GM15510 (cell line): Measurements from ENCODE around the gene DNAJB5.

Experiments used
- POLR2A ChIP-seq: IDR thresholded peaks from 3 replicates; pipeline ENCODE4 v1.6.1; 2011; ENCODE audit warnings: borderline replicate concordance; ENCODE audit not compliant: insufficient read length; ENCODE audit errors: extremely low read depth

Gene DNAJB5

DNA sequence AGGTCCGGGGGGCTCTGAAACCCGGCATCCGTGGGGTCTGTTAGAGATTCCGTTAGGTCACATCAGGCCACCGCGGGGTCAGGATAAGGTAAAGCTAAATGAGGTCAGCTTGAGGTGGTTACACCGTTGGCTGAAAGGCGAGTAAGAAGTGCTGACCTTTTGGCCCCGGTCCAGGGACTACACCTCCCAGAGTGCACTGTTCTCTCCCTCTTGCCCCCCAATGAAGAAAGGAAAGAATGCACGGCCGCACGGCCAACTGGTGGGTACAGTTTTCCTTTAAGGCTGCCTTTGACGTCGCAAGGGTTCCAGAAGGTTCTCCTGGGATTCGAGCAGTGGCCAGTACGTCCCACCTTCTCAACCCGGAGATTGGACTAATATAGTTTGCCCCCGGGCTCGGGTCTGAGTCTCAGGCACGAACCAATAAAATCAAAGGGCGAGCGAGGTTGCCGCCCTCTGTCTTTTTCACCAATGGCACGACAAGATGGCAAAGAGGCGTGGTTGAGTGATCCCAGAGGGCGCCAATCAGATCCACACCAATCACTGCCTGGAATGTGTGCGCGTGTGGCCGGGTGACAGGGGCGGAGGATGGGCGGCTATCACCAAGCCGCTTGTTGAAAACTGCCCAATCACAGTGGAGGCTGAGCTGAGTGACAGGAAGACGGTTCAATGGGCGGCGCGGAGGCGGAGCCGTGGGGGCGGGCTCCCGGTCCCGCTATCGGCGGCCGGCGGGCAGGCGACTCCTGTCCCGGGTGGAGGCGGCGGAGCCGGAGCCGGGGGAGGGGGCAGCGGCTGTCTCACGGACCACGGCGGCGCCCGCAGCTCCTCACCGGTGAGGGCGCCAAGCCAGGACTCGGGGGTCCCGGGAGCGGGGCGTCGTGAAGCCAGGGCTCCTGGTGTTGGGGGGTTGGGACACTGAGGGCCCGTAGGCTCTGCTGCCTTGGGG lies at the start of gene DNAJB5:
TSS of gene DNAJB5 (plus strand) at position 743 of the 943 bp plus-strand sequence. CDS start 886 bp downstream, outside the sequence.
- TF ChIP-seq POLR2A, result peak; percentile 61

DNA sequence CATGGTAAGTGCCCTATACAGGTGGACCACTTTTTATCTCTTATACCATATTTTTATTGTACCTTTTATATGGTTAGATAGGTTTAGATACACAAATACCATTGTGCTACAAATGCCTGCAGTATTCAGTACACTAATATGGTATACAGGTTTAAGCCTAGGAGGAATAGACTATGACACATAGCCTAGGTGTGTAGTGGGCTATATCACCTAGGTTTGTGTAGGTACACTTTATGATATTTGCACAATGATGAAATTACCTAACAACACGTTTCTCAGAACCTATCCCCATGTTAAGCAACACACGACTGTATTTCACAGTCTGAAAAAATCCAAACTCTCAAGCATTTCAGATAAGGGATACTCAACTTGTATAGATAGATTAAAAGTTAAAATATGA lies 41.1 kb upstream of the DNAJB5 start:
- TF ChIP-seq POLR2A, result no peak

DNA sequence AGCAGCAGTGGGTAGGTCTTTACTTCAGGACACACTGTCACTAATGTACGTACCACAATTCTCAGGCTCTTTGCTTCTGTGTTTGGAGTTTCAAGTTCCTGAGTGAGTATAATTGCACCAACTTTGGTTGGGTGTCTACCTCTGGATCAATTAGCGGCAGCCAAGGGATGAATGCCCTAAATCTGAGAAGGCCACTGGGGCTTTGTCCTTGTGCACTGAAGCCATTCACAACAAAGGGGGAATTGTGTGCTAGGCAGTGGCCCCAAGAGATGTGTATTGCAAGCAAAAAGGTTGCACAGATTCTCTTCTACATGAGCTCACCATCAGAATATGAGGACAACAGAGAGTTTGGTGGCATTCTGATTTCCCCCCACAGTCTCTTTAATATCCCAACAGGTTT lies 35.3 kb upstream of the DNAJB5 start:
- TF ChIP-seq POLR2A, result no peak

DNA sequence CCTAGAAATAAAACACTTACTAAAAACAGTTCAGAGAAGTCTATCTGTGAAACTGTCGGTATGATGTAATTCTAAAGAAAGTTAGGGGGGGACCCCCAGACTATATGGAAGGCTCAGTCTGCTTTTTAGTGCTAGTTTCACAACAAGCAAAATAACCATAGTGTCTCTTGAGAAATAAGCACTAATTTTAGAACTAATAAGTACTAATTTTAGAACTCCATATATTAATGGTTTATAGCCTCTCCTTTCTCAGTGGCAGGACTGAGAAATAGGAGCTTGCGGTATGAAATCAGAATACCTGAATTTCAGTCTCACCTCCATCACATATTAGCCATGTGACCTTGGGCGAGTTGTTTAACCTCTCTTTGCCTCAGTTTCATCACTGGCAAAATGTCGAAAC lies 32.9 kb upstream of the DNAJB5 start:
- no peak for TF ChIP-seq POLR2A

DNA sequence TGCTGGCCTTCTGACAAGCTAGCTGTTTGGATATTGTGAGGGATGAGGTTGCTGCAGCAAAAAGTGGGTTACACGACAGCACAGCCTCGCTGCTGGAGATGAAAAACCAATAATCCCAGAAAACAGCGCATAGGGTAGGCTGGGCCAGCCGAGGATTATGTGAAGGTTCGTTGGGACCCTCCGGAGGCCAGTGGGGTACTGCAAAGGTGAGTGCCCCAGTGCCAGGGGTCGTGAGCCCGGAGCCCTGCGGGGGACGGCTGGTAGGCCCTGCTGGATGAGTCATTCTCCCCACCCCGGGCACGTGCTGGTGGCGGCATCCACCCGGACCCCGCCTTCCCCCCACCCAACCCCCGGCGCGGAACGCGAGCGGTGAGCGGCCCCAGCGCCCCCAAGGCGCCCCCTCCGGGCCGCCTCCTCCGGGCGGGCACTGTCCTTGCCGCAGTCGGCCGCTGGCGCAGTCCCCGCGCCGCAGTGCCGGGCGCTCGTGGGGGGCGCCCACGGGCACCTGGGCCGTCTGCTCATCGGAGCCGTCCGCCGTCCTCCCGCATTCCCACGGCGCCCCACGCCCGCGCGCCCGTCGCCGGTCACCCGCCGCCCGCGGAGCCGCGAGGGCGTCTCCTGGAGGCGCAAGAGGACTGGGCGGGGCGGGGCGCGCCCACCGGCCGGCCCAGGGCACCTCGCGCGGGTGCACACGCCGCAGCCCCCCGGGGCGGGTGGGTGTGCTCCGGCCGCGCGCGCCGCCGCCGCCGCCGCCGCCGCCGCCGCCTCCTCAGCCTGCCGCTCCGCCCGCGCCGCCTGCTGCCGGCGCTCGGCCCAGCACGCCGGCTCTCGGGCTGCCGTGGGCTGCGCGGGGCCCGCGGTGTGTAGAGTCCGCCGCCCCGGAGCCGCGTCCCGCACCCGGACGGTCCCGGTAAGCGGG lies 31.8 kb upstream of the DNAJB5 start, which contains the start of gene PHF24:
TSS of gene PHF24 (plus strand) at position 794 of the 919 bp plus-strand sequence. CDS start 13,014 bp downstream, outside the sequence.
- no peak for TF ChIP-seq POLR2A

DNA sequence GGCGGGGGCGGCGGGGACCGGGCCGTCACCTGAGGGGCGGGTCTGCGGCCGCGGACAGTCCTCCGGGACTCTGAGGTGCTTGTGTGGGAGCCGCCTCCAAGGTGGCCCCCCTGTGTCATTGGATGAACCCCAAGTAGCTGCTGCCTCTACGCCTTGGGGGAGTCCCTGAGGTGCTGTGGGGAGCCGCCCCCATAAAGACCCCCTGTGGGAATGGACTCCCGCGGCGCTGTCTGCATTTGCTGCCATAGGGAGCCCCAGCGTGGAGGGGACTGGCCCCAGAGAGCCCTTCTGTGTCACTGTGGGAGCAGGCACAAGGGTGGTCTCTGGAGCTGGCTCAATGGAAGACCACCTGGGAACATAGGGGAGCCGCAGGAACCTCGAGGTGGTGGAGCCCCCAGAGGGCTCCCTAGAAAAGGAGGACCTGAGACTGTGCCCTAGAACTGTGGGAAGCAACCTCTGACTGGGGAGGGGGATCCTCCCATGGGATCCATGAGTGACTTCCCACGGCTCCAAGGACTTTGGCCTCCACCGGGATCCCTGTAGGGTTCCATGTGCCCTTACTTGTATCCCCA lies 31.0 kb upstream of the DNAJB5 start:
- no peak for TF ChIP-seq POLR2A

DNA sequence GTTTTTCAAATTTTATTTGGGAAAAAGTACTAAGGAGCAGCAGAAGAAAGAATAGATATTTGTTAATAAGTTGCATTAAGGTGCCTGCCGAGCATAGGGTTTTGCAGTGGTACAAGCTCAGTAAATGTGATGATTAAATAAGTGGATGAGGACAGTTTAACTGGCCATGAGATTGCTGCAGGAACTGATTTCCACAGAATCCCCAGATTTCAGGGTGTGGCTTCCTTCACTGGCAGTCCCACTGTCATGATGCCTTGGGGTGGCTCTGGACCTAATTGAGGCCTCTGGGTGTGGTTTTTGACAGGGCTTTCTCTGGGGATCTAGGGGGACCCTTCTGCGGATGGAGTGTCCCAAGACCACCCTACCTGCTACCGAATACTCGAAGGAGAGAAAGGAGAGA lies 30.1 kb upstream of the DNAJB5 start:
- no peak for TF ChIP-seq POLR2A

DNA sequence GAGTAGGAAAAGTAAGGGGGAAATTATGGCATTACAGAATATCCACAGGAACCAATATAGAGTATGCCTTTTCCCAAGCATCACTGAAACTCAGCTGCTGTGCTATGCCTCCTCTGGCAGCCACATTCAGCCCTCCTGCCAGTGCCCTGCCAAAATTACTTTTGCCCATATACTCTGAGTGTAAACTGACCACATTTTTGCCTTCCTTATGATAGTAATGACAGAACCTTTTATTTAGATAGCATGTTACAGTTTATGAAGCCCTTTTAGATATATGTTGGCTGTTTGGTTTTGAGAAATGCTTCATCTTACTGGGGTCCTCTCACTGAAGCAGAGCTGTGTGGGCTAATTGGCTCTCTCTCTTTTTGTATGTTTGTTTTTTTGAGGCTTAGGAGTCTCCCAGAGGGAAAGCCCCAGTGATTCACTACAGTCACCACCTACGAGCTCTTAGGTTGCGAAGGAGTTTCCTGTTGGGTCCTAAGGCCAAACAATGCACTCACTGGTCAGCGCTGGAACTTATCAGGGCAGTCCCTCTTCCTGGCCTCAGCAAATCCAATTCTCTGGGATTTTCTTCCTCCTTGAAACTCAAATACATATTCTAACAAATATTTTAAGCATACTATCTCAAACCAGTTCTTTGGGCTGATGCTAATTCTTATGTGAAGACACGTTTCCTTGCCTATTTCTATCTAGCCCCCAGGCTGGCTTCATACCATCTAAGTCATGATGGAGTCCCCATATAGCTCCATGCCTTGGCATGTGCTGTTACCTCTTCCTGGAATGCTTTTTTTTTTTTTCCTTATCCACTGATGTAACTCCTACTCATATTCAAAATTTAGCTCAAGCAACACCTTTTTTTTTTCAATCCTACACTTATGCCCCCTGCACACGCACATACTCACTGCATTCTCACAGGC lies 27.7 kb upstream of the DNAJB5 start:
- TF ChIP-seq POLR2A, result no peak

DNA sequence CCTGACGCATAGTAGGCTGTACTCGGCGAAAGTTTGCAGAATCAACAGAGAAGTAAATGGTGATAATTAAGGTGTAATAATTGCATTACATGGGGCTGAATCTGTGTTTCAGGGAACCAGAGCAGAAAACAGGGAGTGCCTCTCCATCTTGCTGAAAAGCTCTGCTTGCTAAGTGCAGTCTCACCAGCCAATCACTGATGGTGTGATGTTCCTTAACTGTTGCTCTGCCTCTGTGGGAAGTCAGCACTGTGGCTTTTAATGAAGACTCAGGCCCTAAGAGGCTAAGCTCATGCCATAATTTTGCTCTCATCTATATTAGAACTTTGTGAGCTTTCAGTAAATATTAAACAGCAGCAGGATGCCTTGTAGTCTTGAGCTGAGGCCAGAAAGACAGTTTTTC lies 27.0 kb upstream of the DNAJB5 start:
- no peak for TF ChIP-seq POLR2A

DNA sequence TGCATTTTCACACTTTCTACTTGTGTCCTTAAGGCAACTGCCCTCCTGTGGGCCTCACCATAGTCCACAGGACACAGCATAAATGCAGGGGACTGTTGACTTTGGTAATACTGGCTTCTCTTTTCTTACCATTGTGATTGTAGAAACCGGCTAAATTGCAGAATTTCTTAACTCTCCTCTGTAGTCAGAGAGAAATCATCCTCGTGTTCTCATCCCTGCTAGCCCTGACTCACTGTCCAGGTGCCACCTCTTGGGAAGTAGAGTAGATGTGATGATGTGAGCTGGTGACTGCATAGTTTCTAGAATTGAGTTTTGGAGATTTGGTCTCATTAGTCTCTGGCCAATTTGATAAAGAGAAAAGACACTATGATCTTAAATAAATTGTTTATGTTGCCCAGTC lies 26.0 kb upstream of the DNAJB5 start:
- TF ChIP-seq POLR2A, result no peak

DNA sequence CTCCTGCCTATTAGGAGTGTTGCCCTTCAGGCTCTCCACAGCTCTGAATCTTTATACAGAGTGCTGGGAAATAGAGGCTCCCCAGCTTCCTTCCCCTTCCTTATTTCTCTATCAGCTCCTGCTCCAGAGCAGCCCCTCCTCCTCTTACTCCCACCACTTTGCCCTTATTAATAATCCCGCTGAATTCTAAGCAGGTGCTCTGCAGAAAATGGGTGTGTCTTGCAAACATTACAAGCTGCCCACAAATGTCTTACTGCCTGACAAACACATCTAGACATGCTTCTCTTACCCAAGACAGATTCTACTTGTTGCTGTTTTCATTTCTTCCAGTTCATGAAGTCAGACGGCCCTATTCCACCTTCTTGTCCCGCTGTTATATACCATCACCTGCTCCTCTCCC lies 25.1 kb upstream of the DNAJB5 start:
- TF ChIP-seq POLR2A, result no peak

DNA sequence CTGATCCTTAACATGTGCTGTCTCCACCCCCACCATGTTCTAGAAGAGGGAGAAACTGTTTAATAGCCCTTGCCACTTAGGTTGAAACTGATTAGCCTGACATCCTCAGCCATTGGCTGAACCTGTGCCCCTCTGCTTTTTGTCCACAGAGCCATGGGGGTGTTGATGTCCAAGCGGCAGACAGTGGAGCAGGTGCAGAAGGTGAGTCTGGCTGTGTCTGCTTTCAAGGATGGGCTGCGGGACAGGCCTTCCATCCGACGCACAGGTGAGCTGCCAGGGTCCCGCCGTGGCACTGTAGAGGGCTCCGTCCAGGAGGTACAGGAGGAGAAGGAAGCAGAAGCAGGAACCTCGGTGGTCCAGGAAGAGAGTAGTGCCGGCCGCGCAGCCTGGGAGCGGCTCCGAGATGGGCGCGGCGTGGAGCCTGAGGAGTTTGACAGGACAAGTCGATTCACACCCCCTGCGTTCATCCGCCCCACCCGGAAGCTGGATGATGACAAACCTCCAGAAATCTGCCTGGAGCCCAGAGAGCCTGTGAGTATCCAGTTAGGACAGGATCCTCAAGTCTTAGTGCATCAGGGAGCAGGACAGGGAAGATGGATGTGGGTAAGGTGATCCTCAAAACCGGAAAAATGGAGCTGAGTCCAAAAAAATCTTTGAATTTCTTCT lies 18.3 kb upstream of the DNAJB5 start:
- no peak for TF ChIP-seq POLR2A

DNA sequence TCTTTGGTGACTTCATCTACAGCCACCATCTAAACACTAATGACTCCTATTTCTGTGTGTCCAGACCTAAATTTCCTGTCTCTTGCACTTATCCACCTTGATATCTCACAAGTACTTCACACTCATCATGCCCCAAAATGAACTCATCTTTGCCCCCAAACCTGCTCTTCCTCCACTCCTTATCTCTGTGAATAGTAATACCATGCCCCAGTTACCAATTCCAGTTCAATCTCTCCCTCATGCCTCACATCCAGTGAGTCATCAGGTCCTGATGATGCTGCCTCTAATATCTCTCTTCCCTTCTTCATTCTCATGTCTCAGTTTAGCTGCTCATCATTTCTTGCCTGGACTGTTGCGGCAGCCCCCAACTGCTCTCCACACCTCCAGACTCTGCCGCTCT lies 14.9 kb upstream of the DNAJB5 start:
- TF ChIP-seq POLR2A, result no peak
